Tibial artery (tissue), 4 donors: ENCODE measurements around the gene MOK.
"Not testable (repeated sequence)": the region's sequence is repeated elsewhere in the genome, so short reads cannot be mapped to it uniquely, and the experiment has no call there.

Source experiments
- DNase-seq, 2 donors: peaks; one replicate each; pipeline ENCODE4 v3.0.0-alpha.2; 2019
- H3K27ac ChIP-seq, 2 donors: fragments of 200-600 bp; sonication (generic) in 1 of 2; 1 replicate in 1 of 2; 2 replicates in 1 of 2; pipeline ENCODE4 v1.5.1; 2018 to 2019; ENCODE audit warnings: mild to moderate bottlenecking in 1 of 2
- H3K27me3 ChIP-seq, 2 donors: fragments of 200-600 bp; sonication (generic) in 1 of 2; one replicate each; pipeline versions ENCODE4 v1.5.1 to v1.6.0; 2016 to 2019
- H3K36me3 ChIP-seq, 3 donors: fragments of 200-600 bp; sonication (generic) in 2 of 3; one replicate each; pipeline ENCODE4 v1.5.1; 2016 to 2019; ENCODE audit warnings: mild to moderate bottlenecking in 2 of 3
- H3K4me1 ChIP-seq, 4 donors: fragments of 200-600 bp; sonication (generic) in 2 of 4; 1 replicate in 3 of 4; 2 replicates in 1 of 4; pipeline ENCODE4 v1.5.1; 2016 to 2019
- H3K4me3 ChIP-seq, 2 donors: fragments of 200-600 bp; sonication (generic) in 1 of 2; 1 replicate in 1 of 2; 2 replicates in 1 of 2; pipeline ENCODE4 v1.5.1; 2018 to 2019; ENCODE audit warnings: mild to moderate bottlenecking in 2 of 2
- H3K9me3 ChIP-seq, 3 donors: fragments of 200-600 bp; sonication (generic) in 1 of 3; one replicate each; pipeline ENCODE4 v1.5.1; 2016 to 2019
- CTCF ChIP-seq, 2 experiments: fragments of 200-600 bp in 1 of 2; fragments of 450-650 bp in 1 of 2; IDR thresholded peaks; one replicate each; pipeline ENCODE4 v1.5.1; 2017 to 2019; ENCODE audit warnings: antibody characterized with exemption in 2 of 2, mild to moderate bottlenecking in 1 of 2, moderate library complexity in 1 of 2
- intact Hi-C: fragments of 100-400 bp; cut with DNase I; formaldehyde crosslinking; loops from one replicate; pipeline ENCODE4 v1.15.0; 2023; ENCODE audit warnings: low total_unique reads

Gene MOK

DNA sequence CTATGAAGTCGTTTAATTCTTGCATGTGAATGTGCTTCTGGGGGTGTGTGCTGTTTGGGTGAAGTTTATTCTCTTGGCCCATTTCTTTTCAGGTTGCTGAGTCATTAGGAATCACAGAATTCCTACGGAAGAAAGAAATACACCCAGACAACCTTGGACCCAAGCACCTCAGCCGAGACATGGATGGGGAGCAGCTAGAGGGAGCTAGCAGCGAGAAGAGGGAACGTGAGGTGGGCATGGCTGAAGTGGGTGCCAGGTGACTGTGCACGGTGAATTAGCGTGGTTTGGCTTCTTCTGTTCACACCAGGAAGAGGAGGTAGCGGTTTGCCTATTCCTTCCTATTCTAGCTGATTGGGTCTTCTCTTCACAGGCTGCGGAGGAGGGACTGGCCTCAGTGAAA is 33.8 kb upstream of the MOK start:
- TF ChIP-seq CTCF (IDR thresholded peaks at IDR 0.05), result no peak
- Histone ChIP-seq H3K4me3 (no peak overlapping the region), H3K9me3 (no peaks in the 10 kb centered on the region), H3K27me3 (no peaks in the 10 kb centered on the region), H3K4me1 (no peaks in the 10 kb centered on the region), H3K27ac (no peak overlapping the region), H3K36me3 (peaks cover 63 to 94% (median 71%) of the 10 kb centered on the region in 3 donors)
- intact Hi-C loops, result no loop called here
- peak in 1 of 2 donors; percentile 33 for DNase-seq

GRCh38 chr14:102335163-102335562 is 30.2 kb upstream of the MOK start:
- no peak for TF ChIP-seq CTCF (IDR thresholded peaks at IDR 0.05)
- no peak for DNase-seq
- Histone ChIP-seq H3K27ac (no peak overlapping the region), H3K4me3 (no peak overlapping the region), H3K36me3 (peaks cover 53 to 82% (median 64%) of the 10 kb centered on the region in 3 donors), H3K27me3 (no peaks in the 10 kb centered on the region), H3K9me3 (no peaks in the 10 kb centered on the region), H3K4me1 (no peaks in the 10 kb centered on the region)
- intact Hi-C loops, result no loop called here

DNA sequence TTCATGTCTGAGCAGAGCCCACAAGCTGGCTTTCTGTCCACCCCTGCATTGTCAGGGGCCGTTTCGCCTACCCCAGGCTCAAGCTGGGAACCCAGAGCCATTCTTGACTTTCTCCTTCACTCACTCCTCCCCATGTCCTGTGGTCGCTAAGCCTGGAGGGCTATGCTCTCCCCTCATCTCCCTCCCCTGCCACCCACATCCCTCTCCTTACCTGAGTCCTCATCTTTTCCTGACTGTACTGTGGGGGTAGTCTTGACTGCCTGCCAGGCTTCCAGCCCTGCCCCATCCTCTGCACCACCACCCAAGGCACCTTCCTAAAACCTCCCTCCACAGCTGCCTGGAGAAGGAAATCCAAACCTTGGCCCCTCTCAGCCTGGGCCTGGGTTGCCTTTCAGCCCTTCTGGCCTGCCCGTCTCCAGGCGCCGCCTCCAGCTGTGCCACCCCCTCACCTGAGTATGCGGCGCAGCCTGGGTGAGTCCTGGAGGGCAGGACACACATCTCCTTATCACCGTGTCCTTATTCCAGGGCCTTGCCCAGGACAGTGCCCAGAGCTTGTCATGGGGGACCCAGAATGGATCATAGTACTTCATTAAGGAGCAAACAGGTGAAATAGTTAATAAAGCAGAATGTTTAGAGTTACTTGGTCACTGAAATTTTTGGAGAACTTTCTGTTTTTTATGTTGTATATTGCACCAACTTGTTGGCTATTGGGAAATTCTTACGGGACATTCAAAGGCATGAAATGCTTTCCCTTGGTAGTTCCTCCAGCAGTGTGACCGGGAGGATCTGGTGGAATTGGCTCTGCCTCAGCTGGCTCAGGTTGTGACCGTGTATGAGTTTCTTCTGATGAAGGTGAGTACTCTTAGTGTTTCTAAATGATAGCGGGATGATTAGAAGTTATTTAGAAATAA is 29.1 kb upstream of the MOK start:
- no peaks in the 10 kb centered on the region for H3K27me3 ChIP-seq
- no peaks in the 10 kb centered on the region for H3K9me3 ChIP-seq
- H3K27ac ChIP-seq, result no peak overlapping the region
- TF ChIP-seq CTCF (IDR thresholded peaks at IDR 0.05), result no peak
- no peak overlapping the region for H3K4me3 ChIP-seq
- H3K4me1 ChIP-seq, result no peaks in the 10 kb centered on the region
- peaks cover 49 to 70% (median 59%) of the 10 kb centered on the region in 3 donors for H3K36me3 ChIP-seq
- DNase-seq, result no peak
- intact Hi-C loops, result no loop called here

GRCh38 chr14:102333390-102333789 is 28.4 kb upstream of the MOK start:
- intact Hi-C loops, result no loop called here
- H3K36me3 ChIP-seq, result peaks cover 45 to 66% (median 56%) of the 10 kb centered on the region in 3 donors
- no peaks in the 10 kb centered on the region for H3K27me3 ChIP-seq
- H3K4me3 ChIP-seq, result no peak overlapping the region
- no peaks in the 10 kb centered on the region for H3K9me3 ChIP-seq
- no peak for DNase-seq
- H3K4me1 ChIP-seq, result no peaks in the 10 kb centered on the region
- no peak for TF ChIP-seq CTCF (IDR thresholded peaks at IDR 0.05)
- no peak overlapping the region for H3K27ac ChIP-seq

DNA sequence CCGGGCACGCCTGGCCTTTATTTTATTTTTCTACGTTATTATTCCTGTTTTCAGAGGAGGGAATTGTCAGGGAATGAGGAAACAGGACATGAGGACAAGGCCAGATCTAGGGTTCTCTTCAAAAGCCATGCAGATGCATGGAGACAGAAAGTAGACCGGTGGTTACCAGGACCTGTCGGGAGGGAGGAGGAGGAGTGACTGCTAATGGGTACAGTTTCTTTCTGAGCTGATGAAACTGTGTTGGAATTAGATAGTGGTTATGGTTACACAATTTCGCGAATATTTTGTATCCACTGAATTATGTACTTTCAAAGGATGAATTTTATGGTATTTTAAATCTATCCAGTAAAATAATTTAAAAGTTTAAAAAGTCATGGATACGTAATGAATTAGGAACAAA is 25.8 kb upstream of the MOK start:
- Histone ChIP-seq H3K9me3 (no peaks in the 10 kb centered on the region), H3K36me3 (peaks cover 40 to 54% (median 40%) of the 10 kb centered on the region in 3 donors), H3K27me3 (no peaks in the 10 kb centered on the region), H3K4me3 (no peak overlapping the region), H3K4me1 (no peaks in the 10 kb centered on the region), H3K27ac (no peak overlapping the region)
- intact Hi-C loops, result no loop called here
- TF ChIP-seq CTCF (IDR thresholded peaks at IDR 0.05), result no peak
- no peak for DNase-seq

GRCh38 chr14:102329381-102329780 is 24.4 kb upstream of the MOK start:
- peaks cover 28 to 45% (median 32%) of the 10 kb centered on the region in 3 donors for H3K36me3 ChIP-seq
- DNase-seq, H3K27me3 ChIP-seq, H3K27ac ChIP-seq, H3K4me3 ChIP-seq, H3K4me1 ChIP-seq, H3K9me3 ChIP-seq, intact Hi-C loops: not testable (repeated sequence)
